Activated CD8-positive, alpha-beta memory T cell treated with anti-CD3 and anti-CD28 coated beads, Interleukin-2, amount 50 U/mL, for 4 hours (primary cell): Measurements from ENCODE around the gene ZNF488.
"Not testable (repeated sequence)": the region's sequence is repeated elsewhere in the genome, so short reads cannot be mapped to it uniquely, and the experiment has no call there.

ENCODE experiments used
- DNase-seq: peaks from one replicate; pipeline ENCODE4 v3.0.0-alpha.2; 2020

The ZNF488 gene

GRCh38 chr10:47384148-47384921, at the start of gene ZNF488:
ZNF488 (minus strand) TSS chr10:47384293; CDS start chr10:47368829, 15,464 bp downstream.
- DNase-seq = peak; percentile 78

- DNase-seq = no peak
These were observed 41.8 kb upstream of the ZNF488 start for GRCh38 chr10:47425813-47426419.

- no peak for DNase-seq
These were observed 40.1 kb upstream of the ZNF488 start for GRCh38 chr10:47424231-47424630.

DNA sequence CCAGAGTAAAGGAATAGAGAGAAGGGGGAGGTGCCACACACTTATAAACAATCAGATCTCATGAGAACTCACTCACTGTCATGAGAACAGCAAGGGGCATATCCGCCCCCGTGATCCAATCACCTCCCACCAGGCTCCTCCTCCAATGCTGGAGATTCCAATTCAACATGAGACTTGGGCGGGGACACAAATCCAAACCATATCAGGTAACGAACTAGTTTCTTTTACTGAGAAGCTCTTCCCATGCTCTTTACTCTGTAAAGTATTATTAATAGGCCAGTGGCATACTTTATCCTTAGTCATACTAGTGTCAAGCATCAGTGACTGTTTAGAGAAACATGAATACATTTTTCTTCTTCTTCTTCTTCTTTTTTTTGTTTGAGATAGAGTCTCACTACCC, 39.4 kb upstream of the ZNF488 start:
- DNase-seq = no peak

GRCh38 chr10:47421057-47421952, 37.2 kb upstream of the ZNF488 start:
- no peak for DNase-seq

GRCh38 chr10:47420305-47421056, 36.4 kb upstream of the ZNF488 start:
- no peak for DNase-seq

DNA sequence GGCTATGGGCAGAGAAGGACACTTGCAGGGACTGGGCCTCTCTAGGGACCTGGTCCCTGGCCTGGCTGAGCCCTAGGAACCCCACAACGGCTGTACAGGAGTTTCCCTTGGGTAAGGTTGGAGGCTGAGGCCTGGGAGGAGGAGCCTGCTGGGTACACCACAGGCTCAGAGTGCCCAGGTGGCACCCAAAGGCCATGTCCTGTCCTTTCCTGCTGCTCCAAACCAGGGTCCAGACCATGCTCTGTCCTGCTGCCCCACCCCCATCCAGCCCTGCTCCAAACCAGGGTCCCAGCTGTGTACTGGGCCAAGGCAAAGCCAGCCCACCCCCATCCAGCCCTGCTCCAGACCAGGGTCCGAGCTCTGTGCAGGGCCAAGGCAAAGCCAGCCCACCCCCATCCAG, 35.3 kb upstream of the ZNF488 start:
- no peak for DNase-seq

DNA sequence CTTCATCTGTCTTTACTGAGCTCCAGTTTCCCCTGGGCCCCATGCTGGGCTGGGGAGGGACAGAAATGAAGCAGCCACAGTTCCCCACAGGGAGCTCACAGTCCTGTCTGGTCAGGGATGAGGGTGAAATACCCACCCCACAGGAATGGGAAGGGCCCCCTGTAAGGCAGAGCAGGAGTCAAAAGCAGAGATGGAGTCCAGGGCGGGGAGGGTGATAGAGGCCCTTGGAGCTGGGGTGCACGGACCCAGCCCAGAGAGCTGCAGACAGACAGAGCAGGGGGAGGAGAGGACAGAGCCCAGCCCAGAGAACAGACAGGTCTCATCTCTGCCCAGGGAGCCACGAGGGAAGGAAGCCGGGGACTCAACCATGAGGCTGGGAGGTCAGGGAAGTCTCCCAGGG, 34.9 kb upstream of the ZNF488 start:
- no peak for DNase-seq

DNA sequence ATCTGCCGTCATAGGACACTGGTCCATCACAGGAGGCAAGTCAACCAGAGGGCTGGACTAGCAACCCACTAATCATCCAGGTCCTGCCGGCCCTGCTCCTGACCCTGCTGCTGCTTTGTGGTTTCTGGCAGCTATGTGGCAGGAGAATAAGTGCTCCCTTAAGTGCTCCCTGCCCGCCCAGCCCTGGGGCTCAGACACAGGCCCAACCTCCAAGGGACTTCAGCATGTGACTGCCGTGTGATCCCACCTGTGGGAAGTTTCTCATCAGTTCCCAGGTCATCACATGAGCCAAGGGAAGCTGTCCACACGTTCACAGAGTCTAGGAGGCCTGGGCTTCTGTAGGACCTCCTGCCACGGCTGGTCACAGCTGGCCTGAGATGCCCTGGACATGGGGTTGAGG, 34.2 kb upstream of the ZNF488 start:
- no peak for DNase-seq

- not testable (repeated sequence) for DNase-seq
These were observed 32.5 kb upstream of the ZNF488 start for GRCh38 chr10:47416305-47417218.

DNA sequence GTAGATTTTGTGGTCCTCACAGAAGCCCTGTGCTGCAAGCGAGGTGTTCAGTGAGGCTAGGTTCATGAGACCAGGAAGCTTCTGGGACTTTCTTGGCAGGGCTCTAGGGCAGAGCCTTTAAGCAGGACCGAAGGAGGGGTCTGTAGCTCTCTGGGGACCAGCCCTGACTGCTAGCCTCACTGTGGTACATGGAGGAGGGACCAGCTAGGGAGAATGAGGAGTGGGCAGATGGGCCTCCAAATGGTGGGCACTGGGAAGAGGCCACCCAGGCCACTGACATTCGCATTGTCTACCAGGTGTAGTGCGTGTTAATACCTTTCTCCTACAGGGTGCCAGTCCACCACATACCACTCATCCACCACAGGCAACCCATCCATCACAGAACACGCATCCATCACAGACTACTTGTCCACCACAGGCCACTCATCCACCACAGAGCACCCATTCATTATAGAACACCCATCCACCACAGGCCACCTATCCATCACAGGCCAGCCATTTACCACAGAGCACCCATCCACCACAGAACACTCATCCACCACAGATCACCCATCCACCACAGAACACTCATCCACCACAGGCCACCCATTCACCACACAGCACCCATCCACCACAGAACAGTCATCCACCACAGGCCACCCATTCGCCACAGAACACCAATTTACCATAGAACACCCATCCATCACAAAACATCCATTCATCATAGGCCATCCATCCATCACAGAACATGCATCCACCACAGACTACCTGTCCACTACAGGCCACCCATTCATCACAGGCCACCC, 31.6 kb upstream of the ZNF488 start:
- DNase-seq = no peak

DNA sequence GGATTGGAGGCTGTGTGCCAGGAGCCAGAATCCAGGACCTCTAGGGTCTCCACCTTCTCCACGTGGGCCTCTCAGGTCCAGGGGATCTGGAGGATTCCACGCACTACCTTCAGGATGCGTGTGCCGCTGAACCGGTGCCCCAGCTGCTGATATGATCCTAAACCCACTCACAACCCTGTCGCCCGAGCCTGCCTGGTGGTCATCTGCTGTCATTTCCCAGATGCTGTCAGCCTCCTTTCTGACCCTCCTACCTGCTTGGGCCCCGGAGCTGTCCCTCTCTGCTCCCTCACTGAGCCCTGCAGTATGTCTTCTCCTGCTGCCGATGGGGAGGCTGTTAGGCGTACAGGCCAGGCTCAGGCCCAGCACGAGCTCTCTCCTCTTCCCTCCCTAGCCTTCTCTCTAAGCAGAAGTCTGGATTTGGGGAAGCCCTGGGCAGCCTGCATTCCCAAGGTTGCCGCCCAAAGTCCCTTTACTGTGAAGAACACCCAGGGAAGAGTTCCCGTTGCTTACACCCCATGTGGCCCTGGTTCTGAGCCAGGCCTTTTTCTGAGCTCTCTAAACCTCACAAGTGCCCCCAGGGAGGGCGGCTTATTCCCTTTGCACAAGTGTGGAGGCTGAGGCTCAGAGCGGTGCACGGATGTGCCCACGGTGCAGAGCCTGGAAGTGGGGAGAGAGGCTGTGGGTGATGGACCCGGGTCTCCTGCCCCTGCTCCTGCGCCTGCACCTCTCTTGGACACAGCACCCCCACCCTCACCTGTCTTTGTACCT, 30.8 kb upstream of the ZNF488 start:
- DNase-seq = no peak

- DNase-seq = no peak
These were observed 30.1 kb upstream of the ZNF488 start for GRCh38 chr10:47414227-47414592.

DNA sequence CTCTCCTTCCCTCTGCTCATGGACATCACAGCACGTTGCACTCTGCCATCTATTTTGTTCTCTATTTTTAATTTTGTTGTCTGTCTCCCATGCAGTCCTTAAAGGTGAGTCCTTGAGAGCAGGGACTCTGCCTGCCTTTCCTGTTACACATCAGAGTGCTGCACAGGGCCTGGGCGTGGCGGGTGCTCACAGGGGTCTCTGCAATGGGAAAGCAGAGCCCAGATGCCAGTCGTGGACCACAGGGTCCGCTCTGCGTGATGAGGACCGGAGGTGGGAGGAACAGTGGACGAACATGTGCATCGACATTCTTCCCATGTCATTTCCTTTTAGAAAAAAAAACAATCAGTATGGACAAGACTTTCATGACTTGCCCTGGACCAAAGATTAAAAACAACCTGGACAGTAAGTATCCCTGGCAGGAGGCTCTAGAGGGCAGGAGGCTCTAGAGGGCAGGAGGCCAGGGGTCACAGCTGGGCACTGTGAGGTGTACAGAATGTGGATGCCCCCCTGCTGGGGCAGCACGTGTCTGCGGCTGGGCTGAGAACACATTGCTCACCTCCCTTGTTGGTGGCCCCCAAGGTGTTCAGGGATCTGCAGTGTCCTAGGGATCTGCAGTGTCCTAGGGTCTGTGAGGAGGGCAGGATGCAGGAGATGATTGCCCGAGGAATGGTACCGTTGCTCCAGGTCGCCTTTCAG, 29.6 kb upstream of the ZNF488 start:
- DNase-seq = no peak

GRCh38 chr10:47412869-47413268, 28.8 kb upstream of the ZNF488 start:
- no peak for DNase-seq

DNA sequence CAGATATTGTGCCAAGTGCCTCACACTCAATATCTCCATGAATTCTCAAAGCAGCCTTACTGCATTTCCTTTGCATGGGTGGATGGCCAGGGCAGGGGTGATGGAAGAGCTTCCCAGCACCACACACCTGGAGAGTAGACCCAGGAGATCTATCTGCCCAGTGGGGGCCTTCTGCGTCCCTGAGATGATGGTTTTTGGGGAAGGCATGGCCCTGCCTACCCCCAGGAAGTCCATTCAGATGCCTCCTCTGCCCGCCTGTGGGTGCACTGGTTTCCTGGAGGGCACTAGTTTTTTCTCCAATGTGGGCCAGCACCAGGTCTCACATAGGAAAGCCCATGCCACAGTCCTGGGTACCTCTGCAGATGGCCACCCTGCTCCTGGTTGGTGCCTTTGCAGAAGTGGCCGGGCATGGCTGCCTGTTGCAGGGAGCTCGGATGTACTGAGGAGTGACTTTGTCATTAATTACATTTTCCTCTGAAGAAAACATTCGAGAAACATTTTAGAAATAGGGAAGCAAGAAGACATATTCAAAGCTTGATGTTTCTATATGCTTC, 28.2 kb upstream of the ZNF488 start:
- DNase-seq = no peak

DNA sequence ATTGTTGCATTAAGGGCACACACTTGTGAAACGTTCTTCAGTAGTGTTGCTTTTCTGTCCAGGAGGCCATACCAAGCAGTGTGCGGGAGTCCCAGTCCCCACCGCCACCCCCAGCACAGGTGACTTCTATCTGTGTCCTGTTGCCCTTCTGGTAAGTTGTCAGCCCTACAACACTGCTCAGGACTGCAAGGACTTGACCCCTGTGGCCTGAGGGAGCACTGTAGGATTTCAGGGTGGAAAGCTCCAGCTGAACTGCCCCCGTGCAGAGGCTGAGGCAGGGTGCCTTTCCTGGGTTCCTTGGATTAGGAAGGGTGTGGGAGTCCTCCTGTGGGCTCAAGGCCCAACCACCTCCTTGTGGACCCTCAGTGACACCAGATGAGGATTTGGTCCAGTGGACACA, 26.8 kb upstream of the ZNF488 start:
- no peak for DNase-seq

DNA sequence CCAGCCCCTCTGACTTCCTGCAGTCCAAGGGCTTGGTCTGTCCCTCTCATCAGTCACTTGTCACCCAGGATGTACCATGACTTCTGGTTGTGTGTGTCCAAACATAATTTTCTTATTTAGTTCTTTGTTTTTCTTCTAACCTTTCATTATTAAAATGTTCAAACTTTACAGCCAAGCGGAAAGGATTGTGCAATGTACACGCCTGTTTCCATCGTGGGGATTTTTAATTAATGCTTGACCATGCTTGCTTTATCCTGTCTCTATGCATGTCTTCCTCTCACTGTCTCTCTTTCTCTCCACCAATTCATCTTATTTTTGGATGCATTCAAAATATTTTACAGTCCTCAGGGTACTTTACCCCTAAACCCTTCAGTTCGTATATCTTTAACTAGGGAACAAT, 26.2 kb upstream of the ZNF488 start:
- no peak for DNase-seq

DNA sequence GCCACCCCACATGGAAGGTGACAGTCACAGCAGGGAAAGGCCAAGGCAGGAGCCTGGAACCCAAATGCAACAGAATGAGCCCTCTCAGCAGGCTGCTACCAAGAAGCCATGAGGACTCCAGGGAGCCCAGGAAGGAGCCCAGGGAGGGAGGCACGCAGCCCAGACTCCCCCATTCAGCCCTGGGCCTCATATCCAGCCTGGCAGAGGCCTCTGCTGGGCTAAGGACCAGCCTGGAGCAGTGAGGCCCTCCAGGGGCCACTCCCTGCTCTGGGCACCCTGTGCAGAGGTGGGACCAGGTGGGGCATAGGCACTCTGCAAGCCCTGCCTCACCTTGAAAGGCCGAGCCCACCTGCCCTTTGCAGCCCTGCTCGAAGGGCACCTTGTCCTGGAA, 25.8 kb upstream of the ZNF488 start:
- no peak for DNase-seq
